Smooth muscle cell (in vitro differentiated cells): ENCODE results near the gene PARD6G. TPM values are rescaled to one million over a fixed set of nuclear protein-coding genes. Genes with fewer than 3 reads are reported as not detected.
A peak's percentile ranks its signal among the peaks of the same experiment; 100 is the strongest.

Experiments used
- DNase-seq: peaks from one replicate; lab custom pipeline; 2025; ENCODE audit not compliant: unreplicated experiment; lab: John Stamatoyannopoulos, UW
- H2AFZ ChIP-seq: fragments of 200-600 bp; sonication (generic); 2 replicates; pipeline ENCODE4 v1.6.0; 2016; ENCODE audit warnings: antibody characterized with exemption, low read depth, mild to moderate bottlenecking
- H3F3A ChIP-seq: fragments of 200-600 bp; sonication (generic); 2 replicates; pipeline ENCODE4 v1.6.0; 2017; ENCODE audit warnings: antibody characterized with exemption, low read depth
- H3K27ac ChIP-seq: fragments of 200-600 bp; sonication (generic); 2 replicates; pipeline ENCODE4 v1.5.1; 2016; ENCODE audit warnings: low read depth, mild to moderate bottlenecking
- H3K27me3 ChIP-seq: fragments of 200-600 bp; sonication (generic); 2 replicates; pipeline ENCODE4 v1.6.1; 2016; ENCODE audit warnings: low read depth, mild to moderate bottlenecking
- H3K36me3 ChIP-seq: fragments of 200-600 bp; sonication (generic); 2 replicates; pipeline ENCODE4 v1.5.1; 2016; ENCODE audit warnings: low read depth
- H3K4me1 ChIP-seq: fragments of 200-600 bp; sonication (generic); 2 replicates; pipeline ENCODE4 v1.5.1; 2016; ENCODE audit warnings: low read depth
- H3K4me2 ChIP-seq: fragments of 200-600 bp; sonication (generic); 2 replicates; pipeline ENCODE4 v1.6.0; 2016; ENCODE audit warnings: mild to moderate bottlenecking
- H3K4me3 ChIP-seq: fragments of 200-600 bp; sonication (generic); 2 replicates; pipeline ENCODE4 v1.5.1; 2016; ENCODE audit warnings: mild to moderate bottlenecking
- H3K79me2 ChIP-seq: fragments of 200-600 bp; sonication (generic); 2 replicates; pipeline ENCODE4 v1.6.0; 2016; ENCODE audit warnings: low read depth, mild to moderate bottlenecking
- H3K9ac ChIP-seq: fragments of 200-600 bp; sonication (generic); 2 replicates; pipeline ENCODE4 v1.6.0; 2016; ENCODE audit warnings: low read depth
- H3K9me3 ChIP-seq: fragments of 200-600 bp; sonication (generic); replicated peaks from 2 replicates; pipeline ENCODE4 v1.5.1; 2016; ENCODE audit warnings: low read depth
- H4K20me1 ChIP-seq: fragments of 200-600 bp; sonication (generic); 2 replicates; pipeline ENCODE4 v1.6.0; 2016; ENCODE audit warnings: low read depth
- WGBS: methylation state at CpG from one replicate; pipeline ENCODE4 v1.1.7; 2016; ENCODE audit warnings: low lambda C conversion rate; 5-methylcytosine and 5-hydroxymethylcytosine counted together
- polyA plus RNA-seq: library from polyadenylated mRNA; unstranded; fragments of >200 nt; fragmentation: Nextera tagmentation; extraction: Ambion mirVana; gene quantifications from 2 replicates; pipeline ENCODE4 v1.2.1, GENCODE V29; 2016
- total RNA-seq: library from RNA; depleted of rRNA; stranded (reverse); fragments of >200 nt; gene quantifications from 2 replicates; pipeline ENCODE4 v1.2.3, GENCODE V29; 2014
- TF ChIP-seq, protein P1 (sequence below): fragments of 200-600 bp; sonication (generic); IDR thresholded peaks from 2 replicates; pipeline ENCODE4 v1.5.1; 2017; ENCODE audit warnings: borderline replicate concordance, mild to moderate bottlenecking, antibody characterized with exemption; ENCODE audit not compliant: insufficient read depth, poor library complexity, severe bottlenecking

The PARD6G gene
- total and polyA plus RNA-seq, 2 experiments from 2014 or later = 19.8 to 19.9 TPM

DNA sequence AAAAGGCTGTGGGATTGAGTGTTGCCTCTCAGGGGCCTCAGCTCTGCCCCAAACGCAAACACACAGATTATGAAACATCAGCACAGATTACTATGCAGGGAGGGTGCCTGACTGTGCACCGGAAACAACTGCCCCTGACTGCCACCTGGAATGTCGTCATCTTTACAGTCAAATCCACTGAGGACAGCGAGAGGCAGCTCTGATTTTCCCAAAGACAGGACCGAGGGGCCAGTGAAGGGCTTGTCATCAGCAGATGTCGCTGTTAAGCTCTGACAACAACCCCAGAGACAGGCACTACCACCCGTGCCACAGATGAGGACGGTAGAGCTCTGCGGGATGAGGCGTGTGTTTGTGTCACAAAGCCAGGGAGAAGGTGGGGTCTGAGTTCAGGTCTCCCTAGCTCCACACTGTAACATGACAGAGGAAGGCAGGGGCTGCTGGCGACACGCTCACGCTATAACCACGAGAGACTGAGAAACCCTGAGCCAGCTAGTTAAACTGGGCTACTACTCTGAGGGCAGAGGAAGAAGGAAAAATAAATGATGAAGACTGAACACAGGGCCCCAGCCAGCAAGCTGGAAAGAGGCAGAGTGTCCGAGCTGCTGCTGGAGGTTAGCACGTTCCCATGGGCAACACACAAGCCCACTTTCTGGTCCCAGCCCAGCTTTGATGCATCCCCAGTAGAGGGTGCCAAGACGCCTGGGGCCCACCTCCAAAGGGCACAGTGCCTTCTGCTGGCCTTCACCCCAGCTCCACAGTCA is 47.0 kb downstream of the PARD6G start:
- 69% methylated on average over 17 of the region's 17 CpGs for WGBS
- H2AFZ ChIP-seq = no peak overlapping the region

DNA sequence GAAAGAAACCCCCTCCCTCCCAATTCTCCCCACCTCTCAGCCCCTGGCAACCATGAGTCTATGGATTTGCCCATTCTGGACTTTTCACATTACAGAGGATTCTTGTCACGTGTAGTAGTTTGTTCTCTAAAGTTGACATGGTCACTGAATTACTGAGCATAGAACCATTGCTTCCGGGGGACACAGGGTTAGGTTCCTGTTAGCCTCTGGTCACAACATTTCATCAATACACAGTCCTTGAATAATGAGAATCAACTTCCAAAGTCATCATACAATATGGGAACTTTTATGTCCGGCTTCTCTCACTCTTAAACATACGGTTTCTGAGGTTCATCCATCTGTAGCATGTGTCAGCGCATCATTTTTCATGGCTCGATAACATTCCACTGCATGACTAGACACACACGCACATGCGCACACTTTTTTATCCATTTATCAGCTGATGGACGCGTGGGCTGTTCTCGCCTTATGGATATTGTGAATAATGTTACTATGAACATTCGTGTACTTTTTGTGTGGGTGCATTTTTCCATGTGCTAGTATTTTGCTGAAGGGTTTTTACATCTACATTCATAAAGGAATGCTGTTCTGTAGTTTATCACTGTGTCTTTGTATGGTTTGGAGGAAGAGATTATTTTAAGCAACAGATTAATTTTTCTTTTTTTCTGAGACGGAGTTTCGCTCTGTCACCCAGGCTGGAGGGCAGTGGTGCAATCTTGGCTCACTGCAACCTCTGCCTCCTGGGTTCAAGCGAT is 48.1 kb downstream of the PARD6G start:
- WGBS = 83% methylated on average over 15 of the region's 15 CpGs
- Histone ChIP-seq H3K79me2 (peaks cover 1% of the 10 kb centered on the region), H3K36me3 (no peaks in the 10 kb centered on the region), H3K4me3 (no peak overlapping the region), H3K9ac (no peak overlapping the region), H2AFZ (no peak overlapping the region), H3K27me3 (no peaks in the 10 kb centered on the region), H3K4me2 (no peak overlapping the region), H3F3A (peaks cover 4% of the 10 kb centered on the region), H3K27ac (no peak overlapping the region), H3K9me3 (no peaks in the 10 kb centered on the region), H4K20me1 (peaks cover 69% of the 10 kb centered on the region), H3K4me1 (peaks cover 19% of the 10 kb centered on the region)
- TF ChIP-seq, protein P1, sequence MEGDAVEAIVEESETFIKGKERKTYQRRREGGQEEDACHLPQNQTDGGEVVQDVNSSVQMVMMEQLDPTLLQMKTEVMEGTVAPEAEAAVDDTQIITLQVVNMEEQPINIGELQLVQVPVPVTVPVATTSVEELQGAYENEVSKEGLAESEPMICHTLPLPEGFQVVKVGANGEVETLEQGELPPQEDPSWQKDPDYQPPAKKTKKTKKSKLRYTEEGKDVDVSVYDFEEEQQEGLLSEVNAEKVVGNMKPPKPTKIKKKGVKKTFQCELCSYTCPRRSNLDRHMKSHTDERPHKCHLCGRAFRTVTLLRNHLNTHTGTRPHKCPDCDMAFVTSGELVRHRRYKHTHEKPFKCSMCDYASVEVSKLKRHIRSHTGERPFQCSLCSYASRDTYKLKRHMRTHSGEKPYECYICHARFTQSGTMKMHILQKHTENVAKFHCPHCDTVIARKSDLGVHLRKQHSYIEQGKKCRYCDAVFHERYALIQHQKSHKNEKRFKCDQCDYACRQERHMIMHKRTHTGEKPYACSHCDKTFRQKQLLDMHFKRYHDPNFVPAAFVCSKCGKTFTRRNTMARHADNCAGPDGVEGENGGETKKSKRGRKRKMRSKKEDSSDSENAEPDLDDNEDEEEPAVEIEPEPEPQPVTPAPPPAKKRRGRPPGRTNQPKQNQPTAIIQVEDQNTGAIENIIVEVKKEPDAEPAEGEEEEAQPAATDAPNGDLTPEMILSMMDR = no peak
- no peak for DNase-seq

More for the DNA sequence above, 47.0 kb downstream of the PARD6G start:
- Histone ChIP-seq H3K27ac (peak overlapping the region; percentile 9), H3K4me2 (no peak overlapping the region), H3F3A (peaks cover 4% of the 10 kb centered on the region), H3K4me1 (peaks cover 19% of the 10 kb centered on the region), H3K9ac (no peak overlapping the region), H3K36me3 (no peaks in the 10 kb centered on the region), H3K27me3 (no peaks in the 10 kb centered on the region), H4K20me1 (peaks cover 81% of the 10 kb centered on the region), H3K79me2 (peaks cover 6% of the 10 kb centered on the region), H3K4me3 (no peak overlapping the region), H3K9me3 (no peaks in the 10 kb centered on the region)
- DNase-seq = no peak
- TF ChIP-seq, protein P1 = no peak

DNA sequence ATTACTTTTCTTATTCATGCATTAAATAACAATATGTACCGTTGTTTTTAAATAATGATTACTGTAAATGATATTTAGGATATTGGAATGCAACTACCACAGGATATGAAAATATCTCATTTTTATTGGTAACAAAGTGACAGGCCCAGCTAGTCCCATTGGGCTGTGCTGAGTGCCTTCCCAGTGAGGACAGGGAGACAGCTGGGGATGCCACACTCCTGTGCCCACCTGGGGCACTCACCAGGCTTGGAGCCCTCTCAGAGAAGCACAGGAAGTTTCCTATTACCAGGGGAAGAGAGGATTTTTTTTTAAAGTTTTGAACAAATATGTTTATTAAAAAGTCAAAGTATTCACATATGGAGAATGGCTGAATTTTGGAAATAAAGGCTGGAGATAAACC is 48.9 kb downstream of the PARD6G start:
- Histone ChIP-seq H3K4me3 (no peak overlapping the region), H3K4me2 (no peak overlapping the region), H3K4me1 (peaks cover 19% of the 10 kb centered on the region), H3K27me3 (no peaks in the 10 kb centered on the region), H3K36me3 (no peaks in the 10 kb centered on the region), H3K9ac (no peak overlapping the region), H4K20me1 (peaks cover 61% of the 10 kb centered on the region), H2AFZ (no peak overlapping the region), H3K27ac (no peak overlapping the region), H3K9me3 (no peaks in the 10 kb centered on the region), H3K79me2 (no peaks in the 10 kb centered on the region), H3F3A (peaks cover 4% of the 10 kb centered on the region)
- no peak for DNase-seq
- WGBS = 93% methylated on average over 1 of the region's 1 CpG
- TF ChIP-seq, protein P1 = no peak
